HCT116 (cell line): Measurements from ENCODE around the gene GAB4. TPM values are rescaled to one million over a fixed set of nuclear protein-coding genes. Genes with fewer than 3 reads are reported as not detected.

Source experiments
- ATAC-seq: fragments of 200-7000 bp; cut with Tn5 transposase; 2 replicates; pipeline ENCODE4 v1.9.1; 2020; ENCODE audit warnings: mild to moderate bottlenecking, moderate library complexity
- BruUV-seq: library from RNA; stranded (reverse); fragments of 400-500 nt; replicated peaks from 2 replicates; lab custom pipeline; 2021; lab: Mats Ljungman, UMichigan
- CTCF ChIA-PET: fragments of 300-600 bp; sonication (Branson Sonifier 250); formaldehyde crosslinking; loops from one replicate; lab custom pipeline; 2021; ENCODE audit warnings: antibody characterized with exemption; lab: Charles Lee
- POLR2A ChIA-PET: fragments of 300-600, 350-600 bp; sonication (Branson Sonifier 250); formaldehyde crosslinking; loops from one replicate; lab custom pipeline; 2021; ENCODE audit warnings: antibody characterized with exemption; lab: Charles Lee
- RAD21 ChIA-PET, 2 experiments: fragments of 300-600 bp; sonication (Branson Sonifier 250); formaldehyde crosslinking; loops; one replicate each; lab custom pipeline; 2023; ENCODE audit warnings: low total read pairs in 2 of 2; ENCODE audit not compliant: uncharacterized antibody in 2 of 2, unreplicated experiment in 2 of 2, low non-redundant PET in 1 of 2; lab: Charles Lee
- DNase-seq: peaks from one replicate; pipeline ENCODE4 v3.0.0-alpha.2; 2010; ENCODE audit warnings: low read depth, low spot score
- H2AFZ ChIP-seq: fragments of 200-600 bp; shearing (Covaris generic), sonication (generic); 2 replicates; pipeline ENCODE4 v1.6.1; 2017; ENCODE audit warnings: low read depth, mixed run types, mixed read lengths, antibody characterized with exemption, low read length; ENCODE audit not compliant: poor library complexity, severe bottlenecking
- H3K27ac ChIP-seq: 2 replicates; pipeline ENCODE4 v1.5.1; 2012; ENCODE audit warnings: low read depth, low read length
- H3K27me3 ChIP-seq: fragments of 200-600 bp; sonication (generic); 2 replicates; pipeline ENCODE4 v1.6.1; 2016; ENCODE audit warnings: mixed run types, low read length, mixed read lengths; ENCODE audit not compliant: insufficient read depth
- H3K36me3 ChIP-seq, 2 experiments: fragments of 200-500 bp in 1 of 2; fragments of 200-600 bp in 1 of 2; sonication (Bioruptor generic) in 1 of 2; sonication (generic) in 1 of 2; 2 replicates each; pipeline versions ENCODE4 v1.5.1 to v1.6.1; 2014 to 2016; ENCODE audit warnings: low read length in 2 of 2, inconsistent platforms in 1 of 2, mixed read lengths in 1 of 2, mixed run types in 1 of 2; ENCODE audit not compliant: insufficient read depth in 2 of 2, control insufficient read depth in 1 of 2
- H3K4me1 ChIP-seq, 2 experiments: fragments of 200-600 bp in 1 of 2; sonication (generic) in 1 of 2; 2 replicates each; pipeline versions ENCODE4 v1.5.1 to v1.6.1; 2012 to 2017; ENCODE audit warnings: low read length in 2 of 2, inconsistent platforms in 1 of 2, mild to moderate bottlenecking in 1 of 2, mixed read lengths in 1 of 2, mixed run types in 1 of 2, moderate library complexity in 1 of 2; ENCODE audit not compliant: insufficient read depth in 2 of 2, control insufficient read depth in 1 of 2
- H3K4me2 ChIP-seq: fragments of 200-600 bp; sonication (generic); 2 replicates; pipeline ENCODE4 v1.6.1; 2017; ENCODE audit warnings: mixed run types, low read length, mixed read lengths
- H3K4me3 ChIP-seq, 2 experiments: fragments of 200-600 bp in 1 of 2; sonication (generic) in 1 of 2; replicated peaks in 1 of 2; 2 replicates each; pipeline ENCODE4 v1.5.1; 2011 to 2016; ENCODE audit warnings: low read length in 2 of 2, control low read depth in 1 of 2, low read depth in 1 of 2, mild to moderate bottlenecking in 1 of 2, mixed read lengths in 1 of 2, mixed run types in 1 of 2
- H3K79me2 ChIP-seq: fragments of 200-600 bp; sonication (generic); 2 replicates; pipeline ENCODE4 v1.6.1; 2017; ENCODE audit warnings: mild to moderate bottlenecking, mixed run types, low read length, moderate library complexity, mixed read lengths; ENCODE audit not compliant: insufficient read depth
- H3K9ac ChIP-seq: fragments of 200-600 bp; sonication (generic); 2 replicates; pipeline ENCODE4 v1.6.1; 2016; ENCODE audit warnings: low read length, mixed read lengths
- H3K9me2 ChIP-seq: fragments of 200-600 bp; sonication (generic), shearing (Covaris generic); 2 replicates; pipeline ENCODE4 v1.6.1; 2017; ENCODE audit warnings: mixed run types, mild to moderate bottlenecking, moderate library complexity; ENCODE audit not compliant: insufficient read depth
- H3K9me3 ChIP-seq, 2 experiments: fragments of 200-500 bp in 1 of 2; fragments of 200-600 bp in 1 of 2; sonication (Bioruptor generic) in 1 of 2; sonication (generic) in 1 of 2; 2 replicates each; pipeline ENCODE4 v1.6.1; 2014 to 2017; ENCODE audit warnings: low read length in 2 of 2, mixed read lengths in 2 of 2, inconsistent platforms in 1 of 2, low read depth in 1 of 2, mild to moderate bottlenecking in 1 of 2, mixed run types in 1 of 2, moderate library complexity in 1 of 2; ENCODE audit not compliant: control insufficient read depth in 1 of 2, insufficient read depth in 1 of 2
- H4K20me1 ChIP-seq: fragments of 200-600 bp; sonication (generic), shearing (Covaris generic); 2 replicates; pipeline ENCODE4 v1.6.1; 2017; ENCODE audit warnings: mixed run types, mild to moderate bottlenecking, moderate library complexity; ENCODE audit not compliant: insufficient read depth
- ATF3 ChIP-seq: IDR thresholded peaks from 2 replicates; pipeline ENCODE4 v1.6.1; 2012
- CEBPB ChIP-seq: IDR thresholded peaks from 2 replicates; pipeline ENCODE4 v1.6.1; 2012; ENCODE audit warnings: low read depth
- CTCF ChIP-seq, 3 experiments: fragments of 200-600 bp in 1 of 3; sonication (generic) in 1 of 3; IDR thresholded peaks in 2 of 3; conservative IDR thresholded peaks in 1 of 3; 2 replicates each; pipeline ENCODE4 v1.5.1; 2012 to 2017; ENCODE audit warnings: low read depth in 2 of 3, low read length in 2 of 3, antibody characterized with exemption in 1 of 3, borderline replicate concordance in 1 of 3, control low read depth in 1 of 3, mild to moderate bottlenecking in 1 of 3, mixed read lengths in 1 of 3, mixed run types in 1 of 3, moderate library complexity in 1 of 3; ENCODE audit not compliant: insufficient read depth in 1 of 3
- EZH2phosphoT487 ChIP-seq: fragments of 200-600 bp; IDR thresholded peaks from 2 replicates; pipeline ENCODE4 v1.6.1; 2018; ENCODE audit warnings: antibody characterized with exemption, borderline replicate concordance
- MAX ChIP-seq: IDR thresholded peaks from 2 replicates; pipeline ENCODE4 v1.6.1; 2012
- POLR2A ChIP-seq: IDR thresholded peaks from 2 replicates; pipeline ENCODE4 v1.7.0; 2011; ENCODE audit warnings: borderline replicate concordance; ENCODE audit not compliant: insufficient read depth, insufficient read length; ENCODE audit errors: extremely low read depth
- POLR2AphosphoS5 ChIP-seq: IDR thresholded peaks from 2 replicates; pipeline ENCODE4 v1.6.1; 2011; ENCODE audit warnings: mild to moderate bottlenecking, low read depth, low read length, moderate library complexity
- REST ChIP-seq: IDR thresholded peaks from 2 replicates; pipeline ENCODE4 v1.6.1; 2012; ENCODE audit warnings: low read depth
- SP1 ChIP-seq: IDR thresholded peaks from 2 replicates; pipeline ENCODE4 v1.6.1; 2012; ENCODE audit warnings: low read depth
- TCF7L2 ChIP-seq: IDR thresholded peaks from 2 replicates; pipeline ENCODE4 v1.7.0; 2011; ENCODE audit warnings: borderline replicate concordance, inconsistent platforms; ENCODE audit not compliant: insufficient read depth, insufficient read length; ENCODE audit errors: extremely low read depth
- ZBTB33 ChIP-seq: IDR thresholded peaks from 2 replicates; pipeline ENCODE4 v1.6.1; 2011; ENCODE audit warnings: mild to moderate bottlenecking, low read length, moderate library complexity; ENCODE audit not compliant: insufficient replicate concordance; ENCODE audit errors: extremely low read depth
- intact Hi-C: fragments of 100-400 bp; cut with micrococcal nuclease; formaldehyde crosslinking; loops from 2 replicates; pipeline ENCODE4 v1.10.0; 2022
- total RNA-seq: library from RNA; stranded (reverse); gene quantifications from one replicate; pipeline ENCODE4 v1.2.1, GENCODE V29; 2021; ENCODE audit not compliant: unreplicated experiment

The GAB4 gene
- total RNA-seq, 1 experiment from 2014 or later: not detected

GRCh38 chr22:16974298-16975084 is 33.5 kb downstream of the GAB4 start:
- Histone ChIP-seq H3K9me2 (no peaks in the 10 kb centered on the region), H3K9ac (no peak overlapping the region), H3K9me3 (no peaks in the 10 kb centered on the region), H3K36me3 (no peaks in the 10 kb centered on the region), H2AFZ (no peak overlapping the region), H3K4me2 (no peak overlapping the region)
- no TSS peak for BruUV-seq
- POLR2A ChIA-PET: no interaction called here
- no peak for DNase-seq
- CTCF ChIA-PET: no interaction called here
- intact Hi-C loops: loop anchor here (5.0 kb wide), 1 partner anchor 52 kb away; no protein-coding TSS in a partner anchor
- TF ChIP-seq EZH2phosphoT487 (no peak), POLR2A (no peak), ATF3 (no peak), POLR2AphosphoS5 (no peak), REST (no peak), SP1 (no peak), ZBTB33 (no peak), TCF7L2 (no peak), CEBPB (no peak), MAX (no peak), CTCF (IDR thresholded peaks at IDR 0.05 in 2 of 3, conservative IDR thresholded peaks at IDR 0.05 in 1 of 3; ENCODE audit: borderline replicate concordance in 1 of 3, insufficient read depth in 1 of 3, low read depth in 2 of 3, low read length in 2 of 3) (no peak)
- TF ChIP-seq, all 23 proteins: peak for 0
- ATAC-seq: no peak
- H3K27ac ChIP-seq: no peak overlapping the region
- H3K4me3 ChIP-seq: no peak overlapping the region
- H3K4me1 ChIP-seq: peaks cover 0 to 6% of the 10 kb centered on the region in 2 experiments; a peak in 3 of 4 replicates
- RAD21 ChIA-PET: no interaction called here
- peaks cover 44% of the 10 kb centered on the region for H3K27me3 ChIP-seq
- no peaks in the 10 kb centered on the region for H4K20me1 ChIP-seq
- H3K79me2 ChIP-seq: no peaks in the 10 kb centered on the region
